Measurements from ENCODE around the gene GBP3. TPM values are rescaled to one million over a fixed set of nuclear protein-coding genes. Genes with fewer than 3 reads are reported as not detected.
"Not testable (repeated sequence)": the region's sequence is repeated elsewhere in the genome, so short reads cannot be mapped to it uniquely, and the experiment has no call there.

The GBP3 gene
- total RNA-seq, 3 donors from 2014 or later, result 2.5 to 8.2 (median 6.1) TPM

- DNase-seq (no peak), ATAC-seq (peak; percentile 44 to 52)
- H3K4me1 Mint-ChIP-seq (ENCODE audit: low read depth), result peaks cover 50% of the 10 kb centered on the region
- no peaks in the 10 kb centered on the region for H3K9me3 Mint-ChIP-seq
- no peaks in the 10 kb centered on the region for H3K27me3 Mint-ChIP-seq (ENCODE audit: low read depth)
- H3K4me3 Mint-ChIP-seq, result no peak overlapping the region
- H3K36me3 Mint-ChIP-seq (ENCODE audit: insufficient read depth), result peaks cover 49% of the 10 kb centered on the region
Measured at GRCh38 chr1:88979054-88979748, 43.5 kb downstream of the GBP3 start.

GRCh38 chr1:88976235-88976634 is 46.4 kb downstream of the GBP3 start:
- no peaks in the 10 kb centered on the region for H3K27me3 Mint-ChIP-seq (ENCODE audit: low read depth)
- DNase-seq (no peak), ATAC-seq (no peak)
- peaks cover 27% of the 10 kb centered on the region for H3K36me3 Mint-ChIP-seq (ENCODE audit: insufficient read depth)
- H3K4me1 Mint-ChIP-seq (ENCODE audit: low read depth), result peaks cover 35% of the 10 kb centered on the region
- H3K4me3 Mint-ChIP-seq, result no peak overlapping the region
- H3K9me3 Mint-ChIP-seq, result no peaks in the 10 kb centered on the region

GRCh38 chr1:88974616-88975172 is 48.0 kb downstream of the GBP3 start:
- DNase-seq; H3K4me3 Mint-ChIP-seq; H3K9me3 Mint-ChIP-seq; ATAC-seq; H3K27me3 Mint-ChIP-seq (ENCODE audit: low read depth): not testable (repeated sequence)
- Mint-ChIP-seq H3K36me3 (ENCODE audit: insufficient read depth) (peaks cover 20% of the 10 kb centered on the region), H3K4me1 (ENCODE audit: low read depth) (peaks cover 27% of the 10 kb centered on the region)

- no peak overlapping the region for H3K4me3 Mint-ChIP-seq
- H3K27me3 Mint-ChIP-seq (ENCODE audit: low read depth), result no peaks in the 10 kb centered on the region
- DNase-seq, result no peak
- H3K4me1 Mint-ChIP-seq (ENCODE audit: low read depth), result peaks cover 16% of the 10 kb centered on the region
- no peaks in the 10 kb centered on the region for H3K9me3 Mint-ChIP-seq
- peaks cover 16% of the 10 kb centered on the region for H3K36me3 Mint-ChIP-seq (ENCODE audit: insufficient read depth)
- peak in 1 of 2 donors; percentile 41 for ATAC-seq
Measured at GRCh38 chr1:88973520-88974137, 49.0 kb downstream of the GBP3 start.

GRCh38 chr1:88961647-88962275 is 60.9 kb downstream of the GBP3 start:
- no peak overlapping the region for H3K4me3 Mint-ChIP-seq
- no peaks in the 10 kb centered on the region for H3K27me3 Mint-ChIP-seq (ENCODE audit: low read depth)
- H3K9me3 Mint-ChIP-seq, result no peaks in the 10 kb centered on the region
- peaks cover 2% of the 10 kb centered on the region for H3K4me1 Mint-ChIP-seq (ENCODE audit: low read depth)
- DNase-seq, result no peak
- peaks cover 48% of the 10 kb centered on the region for H3K36me3 Mint-ChIP-seq (ENCODE audit: insufficient read depth)
- no peak for ATAC-seq

GRCh38 chr1:88961081-88961480 is 61.6 kb downstream of the GBP3 start:
- DNase-seq, result no peak
- ATAC-seq, result no peak
- peaks cover 50% of the 10 kb centered on the region for H3K36me3 Mint-ChIP-seq (ENCODE audit: insufficient read depth)
- no peaks in the 10 kb centered on the region for H3K9me3 Mint-ChIP-seq
- peaks cover 5% of the 10 kb centered on the region for H3K4me1 Mint-ChIP-seq (ENCODE audit: low read depth)
- H3K27me3 Mint-ChIP-seq (ENCODE audit: low read depth), result no peaks in the 10 kb centered on the region
- H3K4me3 Mint-ChIP-seq, result no peak overlapping the region

Other genes starting within 250 kb of the GBP3 start
- 10 to 100 TPM; 39.3 to 44.0 (median 39.6) TPM for gene GTF2B, start 131.3 kb downstream of the GBP3 start, total RNA-seq
- gene KYAT3, start 30.2 kb downstream of the GBP3 start, total RNA-seq, result 10 to 100 TPM; 21.1 to 23.6 (median 23.6) TPM
- 10 to 100 TPM; 23.9 to 29.6 (median 25.8) TPM for gene RBMXL1, start 30.2 kb downstream of the GBP3 start, total RNA-seq
- 10 to 100 TPM; 45.6 to 80.9 (median 54.1) TPM for gene GBP1, start 42.3 kb upstream of the GBP3 start, total RNA-seq
- 100 to 1,000 TPM; 186 to 267 (median 244) TPM for gene GBP2, start 103.2 kb upstream of the GBP3 start, total RNA-seq
- under 1 TPM in 2 of 3 donors, not detected in 1; 0.29 to 0.51 TPM for gene GBP7, start 153.1 kb upstream of the GBP3 start, total RNA-seq
- gene GBP4, start 176.1 kb upstream of the GBP3 start, total RNA-seq, result 10 to 100 TPM; 40.3 to 71.7 (median 53.2) TPM
- gene GBP5, start 250.0 kb upstream of the GBP3 start, total RNA-seq, result 100 to 1,000 TPM in 2 of 3 donors, 10 to 100 TPM in 1; 63.4 to 177 (median 147) TPM